K562 (cell line): ENCODE data around the gene CCT7.

Experiments used
- CTCF ChIP-seq, 3 experiments: IDR thresholded peaks in 2 of 3; conservative IDR thresholded peaks in 1 of 3; 2 replicates each; pipeline ENCODE4 v1.5.1; 2011 to 2012; ENCODE audit warnings: low read length in 3 of 3, mild to moderate bottlenecking in 3 of 3, control low read depth in 2 of 3, improper control_type of control experiment in 1 of 3, inconsistent platforms in 1 of 3, low read depth in 1 of 3, mixed read lengths in 1 of 3, moderate library complexity in 1 of 3; ENCODE audit not compliant: insufficient read depth in 2 of 3
- JUNB ChIP-seq: fragments of 450-650 bp; formaldehyde crosslinking; conservative IDR thresholded peaks from 2 replicates; pipeline ENCODE4 v1.4.0; 2020; ENCODE audit warnings: mild to moderate bottlenecking
- NR2C2 ChIP-seq, 2 experiments: fragments of 200-800 bp in 1 of 2; sonication (Bioruptor generic) in 1 of 2; sonication (generic) in 1 of 2; formaldehyde crosslinking in 1 of 2; IDR thresholded peaks; 2 replicates each; pipeline versions ENCODE4 v1.6.1 to v1.8.0; 2016 to 2022; ENCODE audit warnings: mild to moderate bottlenecking in 1 of 2, missing compliant biosample characterization in 1 of 2, missing genetic modification characterization in 1 of 2, missing genetic modification reagents in 1 of 2
- POLR2AphosphoS5 ChIP-seq: IDR thresholded peaks from 2 replicates; pipeline ENCODE4 v1.6.1; 2011; ENCODE audit warnings: mild to moderate bottlenecking, low read depth, low read length, moderate library complexity; ENCODE audit not compliant: control insufficient read depth, insufficient read depth
- REST ChIP-seq, 2 experiments: fragments of 450-650 bp; formaldehyde crosslinking in 1 of 2; IDR thresholded peaks; 2 replicates each; pipeline versions ENCODE4 v1.4.0 to v1.6.1; 2014 to 2020; ENCODE audit warnings: mild to moderate bottlenecking in 2 of 2, borderline replicate concordance in 1 of 2, low read depth in 1 of 2
- SRF ChIP-seq, 2 experiments: fragments of 250-450, 450-650 bp in 1 of 2; sonication (Bioruptor Pico) in 1 of 2; sonication (generic) in 1 of 2; formaldehyde crosslinking; IDR thresholded peaks; 2 replicates each; pipeline versions ENCODE4 v1.5.0 to v1.5.1; 2020 to 2022; ENCODE audit warnings: mild to moderate bottlenecking in 1 of 2, missing genetic modification reagents in 1 of 2
- ZBTB33 ChIP-seq: sonication (generic); formaldehyde crosslinking; IDR thresholded peaks from 2 replicates; pipeline ENCODE4 v1.8.1; 2023; ENCODE audit warnings: mild to moderate bottlenecking, missing genetic modification reagents
- TF ChIP-seq, protein P1 (sequence below): fragments of 250-450 bp; sonication (Bioruptor Pico); IDR thresholded peaks from 2 replicates; pipeline ENCODE4 v1.5.1; 2021; ENCODE audit warnings: mild to moderate bottlenecking
- TF ChIP-seq, protein P2 (sequence below): sonication (generic); formaldehyde crosslinking; IDR thresholded peaks from 2 replicates; pipeline ENCODE4 v1.8.0; 2022; ENCODE audit warnings: mild to moderate bottlenecking, missing genetic modification reagents

- TF ChIP-seq, protein P1, sequence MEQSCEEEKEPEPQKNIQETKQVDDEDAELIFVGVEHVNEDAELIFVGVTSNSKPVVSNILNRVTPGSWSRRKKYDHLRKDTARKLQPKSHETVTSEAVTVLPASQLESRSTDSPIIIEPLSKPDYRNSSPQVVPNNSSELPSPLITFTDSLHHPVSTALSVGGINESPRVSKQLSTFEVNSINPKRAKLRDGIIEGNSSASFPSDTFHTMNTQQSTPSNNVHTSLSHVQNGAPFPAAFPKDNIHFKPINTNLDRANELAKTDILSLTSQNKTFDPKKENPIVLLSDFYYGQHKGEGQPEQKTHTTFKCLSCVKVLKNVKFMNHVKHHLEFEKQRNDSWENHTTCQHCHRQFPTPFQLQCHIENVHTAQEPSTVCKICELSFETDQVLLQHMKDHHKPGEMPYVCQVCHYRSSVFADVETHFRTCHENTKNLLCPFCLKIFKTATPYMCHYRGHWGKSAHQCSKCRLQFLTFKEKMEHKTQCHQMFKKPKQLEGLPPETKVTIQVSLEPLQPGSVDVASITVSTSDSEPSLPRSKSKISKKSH = no peak
- TF ChIP-seq NR2C2 (CRISPR knock-in tag; IDR thresholded peaks at IDR 0.05) (no peak), NR2C2 (tag; IDR thresholded peaks at IDR 0.05) (no peak), ZBTB33 (CRISPR knock-in tag) (no peak), REST (IDR thresholded peaks at IDR 0.05; ENCODE audit: borderline replicate concordance) (no peak), REST (CRISPR knock-in tag; IDR thresholded peaks at IDR 0.05; ENCODE audit: low read depth) (no peak), SRF (CRISPR knock-in tag; IDR thresholded peaks at IDR 0.05) (no peak), POLR2AphosphoS5 (no peak), CTCF (IDR thresholded peaks at IDR 0.05 in 2 of 3, conservative IDR thresholded peaks at IDR 0.05 in 1 of 3; ENCODE audit: insufficient read depth in 2 of 3, low read depth in 1 of 3, low read length in 3 of 3) (no peak), JUNB (CRISPR knock-in tag) (no peak)
- TF ChIP-seq, protein P2, sequence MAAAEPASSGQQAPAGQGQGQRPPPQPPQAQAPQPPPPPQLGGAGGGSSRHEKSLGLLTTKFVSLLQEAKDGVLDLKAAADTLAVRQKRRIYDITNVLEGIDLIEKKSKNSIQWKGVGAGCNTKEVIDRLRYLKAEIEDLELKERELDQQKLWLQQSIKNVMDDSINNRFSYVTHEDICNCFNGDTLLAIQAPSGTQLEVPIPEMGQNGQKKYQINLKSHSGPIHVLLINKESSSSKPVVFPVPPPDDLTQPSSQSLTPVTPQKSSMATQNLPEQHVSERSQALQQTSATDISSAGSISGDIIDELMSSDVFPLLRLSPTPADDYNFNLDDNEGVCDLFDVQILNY (CRISPR knock-in tag) = no peak
These were observed 19.3 kb downstream of the CCT7 start for GRCh38 chr2:73253400-73253799.
